Right renal cortex interstitium (tissue), 3 donors: ENCODE results near the gene CORO1C. TPM values are rescaled to one million over a fixed set of nuclear protein-coding genes. Genes with fewer than 3 reads are reported as not detected.
"Not testable (repeated sequence)": the region's sequence is repeated elsewhere in the genome, so short reads cannot be mapped to it uniquely, and the experiment has no call there.

Experiments
- DNase-seq, 3 donors: peaks; one replicate each; pipeline ENCODE4 v3.0.0-alpha.2; 2013; ENCODE audit warnings: low read depth in 3 of 3, low spot score in 2 of 3
- polyA plus RNA-seq, 3 donors: library from polyadenylated mRNA; unstranded; fragments of 120-200 nt; gene quantifications; one replicate each; pipeline ENCODE4 v1.2.1, GENCODE V29; 2013; ENCODE audit not compliant: insufficient read length in 3 of 3

CORO1C gene
- polyA plus RNA-seq, 3 donors = 57.9 to 62.0 (median 58.3) TPM

GRCh38 chr12:108755481-108755880 lies 24.2 kb upstream of the CORO1C start:
- DNase-seq = no peak

GRCh38 chr12:108753976-108754375 lies 22.7 kb upstream of the CORO1C start:
- no peak for DNase-seq

GRCh38 chr12:108752387-108752786 lies 21.1 kb upstream of the CORO1C start:
- DNase-seq = no peak

GRCh38 chr12:108751821-108752220 lies 20.5 kb upstream of the CORO1C start:
- DNase-seq = no peak

- DNase-seq = not testable (repeated sequence)
Measured at GRCh38 chr12:108751003-108751402, 19.7 kb upstream of the CORO1C start.

DNA sequence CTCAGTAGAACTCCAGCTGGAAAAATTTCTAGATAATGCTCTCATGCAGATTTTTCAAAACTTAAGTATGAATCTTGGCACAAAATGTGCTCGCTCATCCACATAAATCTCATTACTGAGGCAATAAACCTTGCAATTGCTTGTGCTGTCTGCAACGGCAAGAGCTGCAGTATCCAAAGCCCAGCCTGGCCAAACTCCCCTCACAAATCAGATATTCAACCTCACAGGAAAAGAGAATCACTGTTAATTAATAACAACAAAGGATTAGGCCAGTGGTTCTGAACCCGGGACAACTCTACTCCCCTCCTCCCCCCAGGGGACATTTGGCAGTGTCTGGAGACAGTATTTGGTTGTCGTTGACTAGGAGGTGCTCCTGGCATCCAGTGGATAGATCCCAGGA lies 19.2 kb upstream of the CORO1C start:
- DNase-seq = no peak

- DNase-seq = no peak
Measured at GRCh38 chr12:108747563-108747962, 16.2 kb upstream of the CORO1C start.

DNA sequence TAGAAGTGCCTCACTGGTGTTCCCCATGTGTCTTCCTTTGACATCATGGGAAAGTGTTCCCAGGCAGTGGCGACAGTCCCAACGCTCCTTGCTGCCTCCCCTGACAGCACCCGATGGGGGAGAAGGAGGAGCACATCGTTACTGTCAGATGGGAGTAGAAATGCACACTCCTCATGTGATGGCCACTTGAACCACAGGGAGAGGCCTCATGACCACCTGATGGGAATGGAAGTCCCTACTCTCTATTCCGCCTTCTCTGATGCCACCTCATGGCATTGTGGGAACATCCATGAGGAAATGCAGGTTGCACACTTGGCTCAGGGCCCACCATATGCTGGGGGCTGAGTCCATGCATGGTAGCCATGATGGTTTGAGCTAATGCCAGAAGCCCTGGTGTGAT lies 14.3 kb upstream of the CORO1C start:
- DNase-seq = no peak

DNA sequence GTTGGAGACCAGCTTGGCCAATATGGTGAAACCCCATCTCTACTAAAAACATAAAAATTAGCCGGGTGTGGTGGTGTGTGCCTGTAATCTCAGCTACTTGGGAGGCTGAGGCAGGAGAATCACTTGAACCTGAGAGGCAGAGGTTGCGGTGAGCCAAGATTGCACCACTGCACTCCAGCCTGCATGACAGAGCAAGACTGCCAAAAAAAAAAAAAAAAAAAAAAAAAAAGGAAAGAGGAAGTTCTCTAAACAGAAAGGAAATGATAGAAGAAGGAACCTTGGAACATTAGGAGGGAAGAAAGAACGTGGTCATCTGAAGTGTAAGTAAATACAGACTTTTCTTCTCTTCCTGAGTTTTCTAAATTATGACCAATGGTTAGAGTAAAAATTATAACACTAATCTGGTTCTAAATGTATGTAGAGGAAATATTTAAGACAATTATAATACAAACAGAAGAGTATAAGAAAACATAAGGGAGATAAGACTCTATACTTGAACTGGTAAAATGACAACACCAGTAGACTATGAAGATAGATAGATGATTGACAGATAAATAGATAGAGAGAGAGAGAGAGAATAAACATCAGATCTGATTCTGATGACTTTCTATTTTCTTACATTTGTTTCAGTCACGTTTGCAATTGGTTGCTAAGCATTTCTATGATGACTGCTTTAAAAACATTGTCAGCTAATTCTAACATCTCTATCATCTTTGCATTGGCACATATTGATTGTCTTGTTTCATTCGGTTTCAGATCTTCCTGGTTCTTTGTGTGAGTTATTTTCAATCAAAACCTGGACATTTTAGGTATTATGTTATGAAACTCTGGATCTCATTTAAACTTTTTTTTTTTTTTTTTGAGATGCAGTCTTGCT lies 12.9 kb upstream of the CORO1C start:
- no peak for DNase-seq

DNA sequence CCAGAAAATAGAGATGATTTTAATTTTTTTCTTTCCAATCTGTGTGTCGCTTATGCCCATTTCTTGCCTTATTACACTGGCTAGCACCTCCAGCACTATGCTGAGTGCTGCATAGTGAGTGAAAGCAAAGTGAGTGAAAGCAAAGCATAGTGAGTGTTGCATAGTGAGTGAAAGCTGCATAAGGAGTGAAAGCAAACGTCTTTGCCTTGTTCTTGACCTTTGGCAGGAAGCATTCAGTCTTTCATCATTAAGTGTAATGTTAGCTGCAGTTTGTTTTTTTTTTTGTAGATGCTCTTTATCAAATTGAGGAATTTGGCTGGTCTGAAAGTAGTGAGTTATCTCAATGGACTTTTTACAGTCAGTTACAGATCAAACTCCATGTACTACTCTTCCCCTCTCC lies 6.9 kb upstream of the CORO1C start:
- no peak for DNase-seq

GRCh38 chr12:108735855-108736254 lies 4.5 kb upstream of the CORO1C start:
- no peak for DNase-seq

DNA sequence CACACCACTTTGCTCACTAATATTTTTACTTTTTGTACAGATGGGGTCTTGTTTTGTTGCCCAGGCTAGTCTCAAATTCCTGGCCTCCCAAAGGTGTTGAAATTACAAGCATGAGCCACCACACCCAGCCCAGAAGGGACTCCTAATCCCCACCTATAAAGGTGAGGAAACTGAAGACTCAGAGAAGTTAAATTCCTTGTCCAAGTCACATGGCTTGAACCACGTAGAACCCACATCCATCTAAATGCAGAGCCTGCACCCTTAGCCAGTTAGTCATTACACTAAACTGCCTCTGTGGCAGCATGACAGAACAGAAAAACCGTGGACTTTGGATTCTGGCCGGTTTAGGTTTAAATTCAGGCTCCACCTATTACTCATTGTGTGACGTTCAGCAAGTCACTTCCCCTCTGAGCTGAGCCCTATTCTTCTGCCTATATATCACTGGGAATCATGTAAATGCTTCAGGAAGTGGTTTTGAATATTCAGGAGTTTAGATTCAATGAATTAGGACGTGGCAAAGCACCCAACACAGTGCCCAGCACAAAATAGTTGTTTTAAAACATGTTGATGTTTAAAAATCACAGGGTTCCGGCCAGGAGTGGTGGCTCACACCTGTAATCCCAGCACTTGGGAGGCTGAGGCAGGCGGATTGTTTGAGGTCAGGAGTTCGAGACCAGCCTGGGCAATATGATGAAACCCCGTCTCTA lies 3.0 kb upstream of the CORO1C start:
- no peak for DNase-seq

DNA sequence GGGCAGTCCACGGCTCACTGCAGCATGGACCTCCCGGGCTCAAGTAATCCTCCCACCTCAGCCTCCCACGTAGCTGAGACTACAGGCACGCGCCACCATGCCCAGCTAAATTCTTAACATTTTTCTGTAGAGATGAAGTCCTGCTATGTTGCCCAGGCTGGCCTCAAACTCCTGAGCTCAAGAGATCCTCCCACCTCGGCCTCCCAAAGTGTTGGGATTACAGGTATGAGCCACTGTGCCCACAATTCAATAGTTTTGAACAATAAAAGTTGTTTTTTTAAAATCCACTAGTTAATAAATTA lies 1.9 kb upstream of the CORO1C start:
- DNase-seq = not testable (repeated sequence)

DNA sequence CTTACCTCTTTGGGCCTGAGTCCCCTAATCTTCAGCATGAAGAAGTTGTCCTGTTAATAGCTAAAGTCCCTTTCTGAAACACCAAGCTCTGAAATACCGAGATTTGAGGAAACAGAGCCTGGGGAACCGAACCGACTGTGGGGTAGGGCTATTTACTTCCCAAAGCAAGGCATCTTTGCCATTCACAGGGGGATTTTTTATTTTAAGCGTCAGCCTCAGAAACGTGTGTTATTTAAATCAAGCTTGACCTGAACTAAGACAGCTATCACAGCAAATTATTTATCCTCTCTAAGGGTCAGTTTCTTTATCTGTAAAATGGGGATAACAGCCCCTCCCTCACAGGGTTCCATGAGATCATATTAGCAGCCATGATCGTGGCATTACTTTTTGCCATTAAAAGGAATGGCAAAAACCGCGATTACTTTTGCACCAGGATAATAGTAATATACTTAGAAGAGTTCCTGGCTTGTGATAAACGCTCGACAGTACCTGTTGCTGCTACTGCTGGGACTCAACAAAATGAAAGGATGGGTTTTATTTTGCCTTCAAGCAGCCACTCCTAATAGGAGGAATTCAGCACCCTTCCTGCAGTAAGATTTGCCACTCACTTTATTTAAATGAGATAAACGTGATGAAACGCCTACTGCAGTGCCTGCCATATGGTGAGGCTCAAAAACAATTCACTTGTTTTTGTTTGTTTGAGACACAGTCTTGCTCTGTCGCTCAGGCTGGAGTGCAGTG lies 1.3 kb upstream of the CORO1C start:
- no peak for DNase-seq

DNA sequence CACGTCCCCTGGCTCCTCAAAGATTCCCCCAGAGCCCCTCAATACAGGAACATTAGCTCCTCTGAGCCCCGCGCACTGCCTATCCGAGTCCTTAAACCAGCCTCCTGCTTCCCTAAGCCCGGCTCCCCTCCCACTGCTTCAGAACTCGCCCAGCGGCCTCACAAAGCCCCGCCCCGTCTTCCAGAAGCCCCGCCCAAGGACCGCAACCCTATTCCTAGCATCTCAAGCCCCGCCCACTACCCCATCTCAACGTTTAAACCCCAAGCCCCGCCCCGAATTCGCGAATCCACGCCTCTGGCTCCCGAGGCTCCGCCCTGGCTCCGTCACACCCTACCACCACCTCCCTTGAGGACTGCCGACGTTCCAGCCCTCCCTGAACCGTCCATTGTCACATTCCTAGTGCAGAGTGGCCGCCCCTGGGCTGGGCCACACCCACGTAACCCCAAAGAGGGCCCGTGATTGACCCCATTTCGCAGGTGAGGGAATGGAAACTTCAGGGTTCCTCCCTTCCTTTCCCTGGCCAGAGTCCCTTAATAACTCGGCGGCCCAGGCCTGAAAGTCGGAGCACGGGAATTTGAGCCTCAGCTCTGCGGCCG lies 646 bp upstream of the CORO1C start:
- DNase-seq = peak; percentile 94

- DNase-seq = no peak
Measured at GRCh38 chr12:108730365-108731104, 783 bp downstream of the CORO1C start.

DNA sequence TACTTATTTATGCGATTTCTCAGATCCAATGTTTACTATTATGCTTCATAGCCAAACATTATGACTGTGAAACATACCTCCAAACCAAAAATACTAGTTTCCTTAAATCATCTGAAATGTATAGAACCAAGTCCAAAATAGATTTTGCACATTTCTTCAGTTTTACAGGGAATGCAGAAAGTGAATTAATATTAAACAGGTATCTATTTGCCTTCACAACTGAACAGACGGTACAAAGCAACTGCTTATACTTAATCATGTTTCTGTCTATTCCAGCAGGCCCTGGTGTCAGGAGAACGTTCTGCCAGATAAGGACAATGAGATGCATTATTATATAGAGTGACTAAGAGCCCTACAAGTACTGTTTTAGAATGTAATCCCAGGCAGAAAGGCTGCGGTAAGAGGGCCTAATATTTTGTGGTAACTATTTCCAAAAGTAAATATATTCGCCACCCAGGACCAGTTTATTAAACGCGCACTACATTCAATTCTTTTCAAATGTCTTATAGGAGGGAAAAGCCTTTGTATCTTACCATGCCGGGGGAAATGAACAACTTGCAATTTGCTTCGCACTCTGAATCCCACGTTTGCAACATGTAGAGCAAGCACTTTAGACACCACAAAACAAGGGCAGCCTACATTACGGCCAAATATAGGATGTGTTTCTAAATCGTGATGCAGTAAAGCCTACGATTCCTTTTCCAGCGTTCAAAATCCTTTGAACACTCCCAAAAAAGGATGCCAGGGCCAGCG lies 1.5 kb downstream of the CORO1C start:
- no peak for DNase-seq

DNA sequence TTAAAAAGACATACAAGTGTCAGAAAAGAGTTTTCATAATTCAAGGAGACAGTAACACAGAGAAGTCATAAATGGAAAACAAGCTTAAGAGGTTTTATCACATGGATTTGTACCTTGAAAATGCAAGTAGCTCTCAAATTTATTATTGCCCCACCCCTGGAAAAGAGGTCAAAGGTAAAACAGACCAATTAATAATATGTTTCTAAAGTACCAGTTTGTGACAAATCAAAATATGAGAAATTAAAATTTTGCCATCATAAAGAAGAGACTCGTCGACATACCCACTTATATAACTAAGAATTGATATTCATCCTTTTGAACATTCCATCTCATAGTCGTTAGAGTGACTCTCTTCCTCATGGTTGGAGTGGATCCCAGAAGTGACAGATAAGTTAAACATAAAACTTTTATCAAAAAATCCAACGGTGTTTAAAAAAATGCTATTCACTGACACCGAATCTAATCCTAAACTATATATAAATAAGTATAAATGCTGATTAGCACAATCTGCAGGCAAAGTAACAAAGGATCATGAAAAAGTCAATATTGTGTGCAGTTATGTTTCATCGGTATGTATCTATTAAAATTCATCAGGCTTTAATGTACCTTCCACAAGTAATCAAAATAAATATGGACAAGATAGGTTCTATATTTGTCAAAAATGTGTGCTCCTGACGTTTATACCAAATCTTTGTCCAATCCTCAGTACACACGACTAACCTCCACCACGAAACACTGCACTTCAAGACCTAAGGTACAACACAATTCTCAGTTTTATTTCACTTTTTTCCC lies 2.3 kb downstream of the CORO1C start:
- DNase-seq = no peak
